HG03460 (cell line): Measurements from ENCODE around the gene TRMT6.
A peak's percentile ranks its signal among the peaks of the same experiment; 100 is the strongest.

Experiments used
- ATAC-seq: cut with Tn5 transposase; IDR thresholded peaks from one replicate; pipeline ENCODE4 v1.9.1; 2021; ENCODE audit not compliant: unreplicated experiment

Gene TRMT6

GRCh38 chr20:5950271-5951031 lies at the start of gene TRMT6, which contains the start of gene MCM8:
Gene TRMT6 (minus strand): TSS chr20:5950533. CDS start chr20:5950405, 128 bp downstream.
Gene MCM8 (plus strand): TSS chr20:5950652. CDS start chr20:5952016, 1,364 bp downstream.
- ATAC-seq = peak; percentile 98

- no peak for ATAC-seq
These were observed 49.5 kb upstream of the TRMT6 start for GRCh38 chr20:5999783-6000182.

GRCh38 chr20:5996765-5997164 lies 46.4 kb upstream of the TRMT6 start:
- peak; percentile 96 for ATAC-seq

GRCh38 chr20:5991623-5992441 lies 41.5 kb upstream of the TRMT6 start:
- ATAC-seq = no peak

GRCh38 chr20:5990946-5991345 lies 40.6 kb upstream of the TRMT6 start:
- no peak for ATAC-seq

GRCh38 chr20:5989539-5989938 lies 39.2 kb upstream of the TRMT6 start:
- ATAC-seq = no peak

GRCh38 chr20:5987383-5987782 lies 37.0 kb upstream of the TRMT6 start:
- no peak for ATAC-seq

GRCh38 chr20:5980720-5981538 lies 30.6 kb upstream of the TRMT6 start:
- ATAC-seq = no peak

GRCh38 chr20:5979801-5980200 lies 29.5 kb upstream of the TRMT6 start:
- no peak for ATAC-seq

GRCh38 chr20:5977975-5978374 lies 27.6 kb upstream of the TRMT6 start:
- ATAC-seq = no peak

- no peak for ATAC-seq
These were observed 26.9 kb upstream of the TRMT6 start for GRCh38 chr20:5977223-5977622.

- no peak for ATAC-seq
These were observed 25.4 kb upstream of the TRMT6 start for GRCh38 chr20:5975778-5976177.

GRCh38 chr20:5974531-5974930 lies 24.2 kb upstream of the TRMT6 start:
- ATAC-seq = no peak

GRCh38 chr20:5973971-5974370 lies 23.6 kb upstream of the TRMT6 start:
- no peak for ATAC-seq

- ATAC-seq = no peak
These were observed 22.8 kb upstream of the TRMT6 start for GRCh38 chr20:5973172-5973571.

- ATAC-seq = no peak
These were observed 20.9 kb upstream of the TRMT6 start for GRCh38 chr20:5971203-5971602.

- ATAC-seq = no peak
These were observed 20.0 kb upstream of the TRMT6 start for GRCh38 chr20:5970381-5970780.

GRCh38 chr20:5969940-5970339 lies 19.6 kb upstream of the TRMT6 start:
- ATAC-seq = no peak

- ATAC-seq = no peak
These were observed 19.1 kb upstream of the TRMT6 start for GRCh38 chr20:5969348-5969935.

GRCh38 chr20:5968462-5968861 lies 18.1 kb upstream of the TRMT6 start:
- ATAC-seq = no peak

GRCh38 chr20:5967469-5967868 lies 17.1 kb upstream of the TRMT6 start:
- ATAC-seq = no peak
